Adrenal gland (tissue), 5 donors: ENCODE data around the gene PROM1.

Source experiments
- CTCF ChIP-seq, 6 experiments: fragments of 450-650 bp in 4 of 6; fragments of 200-600 bp in 2 of 6; sonication (generic) in 1 of 6; IDR thresholded peaks; 1 replicate in 5 of 6; 2 replicates in 1 of 6; pipeline versions ENCODE4 v1.5.1 to v1.8.0; 2016 to 2021; ENCODE audit warnings: antibody characterized with exemption in 6 of 6, mild to moderate bottlenecking in 2 of 6, moderate library complexity in 1 of 6
- POLR2A ChIP-seq, 2 donors: fragments of 450-650 bp; IDR thresholded peaks; one replicate each; pipeline ENCODE4 v1.6.1; 2017; ENCODE audit warnings: antibody characterized with exemption in 2 of 2, mild to moderate bottlenecking in 2 of 2, moderate library complexity in 1 of 2
- donor health status: DM: no; HTN: no; CAD: no.

- TF ChIP-seq CTCF (IDR thresholded peaks at IDR 0.05) (no peak), POLR2A (IDR thresholded peaks at IDR 0.05) (no peak)
Observed at GRCh38 chr4:16039139-16039538, 44.7 kb downstream of the PROM1 start.
